ENCODE measurements around the gene NKAIN1.

- TF ChIP-seq CTCF (IDR thresholded peaks at IDR 0.05) (no peak), ZNF232 (CRISPR knock-in tag; IDR thresholded peaks at IDR 0.05) (no peak), ZNF281 (CRISPR knock-in tag; IDR thresholded peaks at IDR 0.05) (no peak), ELF4 (CRISPR knock-in tag; IDR thresholded peaks at IDR 0.05; ENCODE audit: low read depth) (no peak)
These were observed 73.2 kb downstream of the NKAIN1 start for GRCh38 chr1:31166462-31166861.
